Parathyroid adenoma (tissue), 2 donors: ENCODE measurements around the gene FAM20A.

ENCODE experiments used
- H2AFZ ChIP-seq: fragments of 300-600 bp; sonication (generic); one replicate; pipeline ENCODE4 v1.7.0; 2017; ENCODE audit warnings: antibody characterized with exemption, mild to moderate bottlenecking
- H3K27ac ChIP-seq: fragments of 300-600 bp; sonication (generic); one replicate; pipeline ENCODE4 v1.7.0; 2017
- H3K27me3 ChIP-seq: fragments of 300-600 bp; sonication (generic); one replicate; pipeline ENCODE4 v1.7.0; 2017; ENCODE audit warnings: low read length; ENCODE audit not compliant: control insufficient read depth, insufficient read depth
- H3K36me3 ChIP-seq: fragments of 300-600 bp; sonication (generic); one replicate; pipeline ENCODE4 v1.7.0; 2017; ENCODE audit warnings: low read length; ENCODE audit not compliant: control insufficient read depth, insufficient read depth
- H3K4me1 ChIP-seq: fragments of 300-600 bp; sonication (generic); one replicate; pipeline ENCODE4 v1.7.0; 2017; ENCODE audit warnings: control low read depth
- H3K4me2 ChIP-seq: fragments of 300-600 bp; sonication (generic); one replicate; pipeline ENCODE4 v1.7.0; 2017; ENCODE audit warnings: low read length
- H3K4me3 ChIP-seq: fragments of 300-600 bp; sonication (generic); one replicate; pipeline ENCODE4 v1.7.0; 2017; ENCODE audit warnings: low read depth, low read length
- H3K79me2 ChIP-seq: fragments of 300-600 bp; sonication (generic); one replicate; pipeline ENCODE4 v1.7.0; 2017; ENCODE audit warnings: control low read depth
- H3K9ac ChIP-seq: fragments of 300-600 bp; sonication (generic); one replicate; pipeline ENCODE4 v1.7.0; 2017; ENCODE audit warnings: mild to moderate bottlenecking
- H3K9me3 ChIP-seq: fragments of 300-600 bp; sonication (generic); one replicate; pipeline ENCODE4 v1.7.0; 2017; ENCODE audit warnings: low read length; ENCODE audit not compliant: control insufficient read depth
- TF ChIP-seq, protein P1 (sequence below): fragments of 300-600 bp; sonication (generic); IDR thresholded peaks from one replicate; pipeline ENCODE4 v1.7.0; 2017; ENCODE audit warnings: antibody characterized with exemption, mild to moderate bottlenecking
- donor health status: primary hyperparathyroidism.

Gene FAM20A

DNA sequence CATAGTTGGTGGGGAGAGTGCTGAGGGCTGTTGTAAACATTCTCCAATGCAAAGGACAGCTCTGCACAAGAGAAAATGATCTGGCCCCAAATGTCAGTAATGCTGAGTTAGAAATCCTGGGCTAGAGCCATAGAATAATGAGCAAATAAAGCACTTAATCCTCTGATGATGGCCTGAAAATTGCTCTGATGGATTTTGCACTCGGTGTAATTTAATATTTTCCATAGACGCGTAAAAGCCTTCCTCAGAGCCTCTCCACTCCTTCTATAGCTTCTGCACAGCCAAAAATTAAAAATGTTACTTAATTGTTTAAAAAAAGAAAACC, 23.7 kb downstream of the FAM20A start:
- H2AFZ ChIP-seq: no peak overlapping the region
- H3K27ac ChIP-seq: no peak overlapping the region
- H3K4me2 ChIP-seq: no peak overlapping the region
- no peak overlapping the region for H3K4me3 ChIP-seq
- TF ChIP-seq, protein P1, sequence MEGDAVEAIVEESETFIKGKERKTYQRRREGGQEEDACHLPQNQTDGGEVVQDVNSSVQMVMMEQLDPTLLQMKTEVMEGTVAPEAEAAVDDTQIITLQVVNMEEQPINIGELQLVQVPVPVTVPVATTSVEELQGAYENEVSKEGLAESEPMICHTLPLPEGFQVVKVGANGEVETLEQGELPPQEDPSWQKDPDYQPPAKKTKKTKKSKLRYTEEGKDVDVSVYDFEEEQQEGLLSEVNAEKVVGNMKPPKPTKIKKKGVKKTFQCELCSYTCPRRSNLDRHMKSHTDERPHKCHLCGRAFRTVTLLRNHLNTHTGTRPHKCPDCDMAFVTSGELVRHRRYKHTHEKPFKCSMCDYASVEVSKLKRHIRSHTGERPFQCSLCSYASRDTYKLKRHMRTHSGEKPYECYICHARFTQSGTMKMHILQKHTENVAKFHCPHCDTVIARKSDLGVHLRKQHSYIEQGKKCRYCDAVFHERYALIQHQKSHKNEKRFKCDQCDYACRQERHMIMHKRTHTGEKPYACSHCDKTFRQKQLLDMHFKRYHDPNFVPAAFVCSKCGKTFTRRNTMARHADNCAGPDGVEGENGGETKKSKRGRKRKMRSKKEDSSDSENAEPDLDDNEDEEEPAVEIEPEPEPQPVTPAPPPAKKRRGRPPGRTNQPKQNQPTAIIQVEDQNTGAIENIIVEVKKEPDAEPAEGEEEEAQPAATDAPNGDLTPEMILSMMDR: no peak
- no peak overlapping the region for H3K9ac ChIP-seq
- H3K27me3 ChIP-seq: no peaks in the 10 kb centered on the region
- H3K9me3 ChIP-seq: no peaks in the 10 kb centered on the region
- H3K36me3 ChIP-seq: no peaks in the 10 kb centered on the region
- no peaks in the 10 kb centered on the region for H3K79me2 ChIP-seq
- peaks cover 7% of the 10 kb centered on the region for H3K4me1 ChIP-seq

DNA sequence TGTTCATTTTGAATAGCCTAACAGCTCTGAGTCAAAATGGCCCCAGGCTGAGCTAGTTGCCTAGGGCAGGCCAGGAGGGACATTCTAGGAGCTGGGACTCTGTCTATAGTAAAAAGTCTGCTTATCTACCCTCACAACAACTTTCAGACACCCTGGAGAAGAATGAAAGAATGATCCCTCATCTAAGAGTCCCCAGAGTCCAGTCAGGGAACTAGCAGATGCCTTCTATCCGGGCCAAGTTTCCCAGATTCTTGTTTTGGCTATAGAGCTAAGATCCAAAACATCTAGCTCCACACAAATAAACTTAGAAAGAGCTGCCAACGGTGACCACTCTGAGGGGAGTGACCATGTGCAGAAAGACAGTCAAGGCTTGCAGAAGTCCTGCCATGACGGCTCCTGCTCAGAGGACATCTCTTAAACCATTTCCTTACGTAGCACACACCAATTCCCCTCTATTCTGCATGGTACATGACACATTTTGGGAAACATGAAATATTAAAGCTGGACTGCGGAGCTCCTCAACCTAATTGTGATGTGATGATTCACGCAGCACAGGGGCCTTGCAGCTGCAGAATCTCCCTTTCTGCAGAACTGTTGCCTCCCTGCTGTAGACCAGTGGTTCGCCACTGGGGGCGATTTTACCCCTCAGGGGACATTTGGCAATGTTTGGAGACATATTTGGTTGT, 24.2 kb downstream of the FAM20A start:
- Histone ChIP-seq H3K4me3 (no peak overlapping the region), H3K27me3 (no peaks in the 10 kb centered on the region), H3K36me3 (no peaks in the 10 kb centered on the region), H3K9me3 (no peaks in the 10 kb centered on the region), H3K4me1 (peaks cover 2% of the 10 kb centered on the region), H3K27ac (no peak overlapping the region), H3K4me2 (no peak overlapping the region), H2AFZ (no peak overlapping the region), H3K9ac (no peak overlapping the region), H3K79me2 (no peaks in the 10 kb centered on the region)
- TF ChIP-seq, protein P1: no peak

DNA sequence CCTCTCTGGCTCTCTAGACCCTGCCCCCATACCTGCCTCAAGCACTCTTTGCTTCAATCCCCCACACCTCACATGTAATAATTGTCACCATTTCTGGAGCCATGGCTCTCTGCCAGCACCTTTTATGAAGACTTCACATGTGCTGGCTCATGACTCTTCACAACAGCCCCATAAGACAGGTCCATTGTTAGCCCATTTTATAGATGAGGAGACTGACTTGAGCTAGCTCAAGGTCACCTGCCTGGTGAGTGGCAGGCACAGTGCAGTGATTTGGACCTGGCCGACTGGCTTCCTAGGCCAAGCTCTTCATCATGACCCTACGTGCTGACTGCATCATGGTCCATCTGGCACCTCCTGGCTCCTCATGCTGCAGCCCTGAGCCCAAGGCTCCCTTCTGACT, 25.0 kb downstream of the FAM20A start:
- Histone ChIP-seq H3K79me2 (no peaks in the 10 kb centered on the region), H3K9me3 (no peaks in the 10 kb centered on the region), H3K9ac (no peak overlapping the region), H3K27ac (no peak overlapping the region), H3K36me3 (no peaks in the 10 kb centered on the region), H3K4me3 (no peak overlapping the region), H3K4me2 (no peak overlapping the region), H2AFZ (no peak overlapping the region), H3K27me3 (no peaks in the 10 kb centered on the region), H3K4me1 (no peaks in the 10 kb centered on the region)
- TF ChIP-seq, protein P1: no peak

DNA sequence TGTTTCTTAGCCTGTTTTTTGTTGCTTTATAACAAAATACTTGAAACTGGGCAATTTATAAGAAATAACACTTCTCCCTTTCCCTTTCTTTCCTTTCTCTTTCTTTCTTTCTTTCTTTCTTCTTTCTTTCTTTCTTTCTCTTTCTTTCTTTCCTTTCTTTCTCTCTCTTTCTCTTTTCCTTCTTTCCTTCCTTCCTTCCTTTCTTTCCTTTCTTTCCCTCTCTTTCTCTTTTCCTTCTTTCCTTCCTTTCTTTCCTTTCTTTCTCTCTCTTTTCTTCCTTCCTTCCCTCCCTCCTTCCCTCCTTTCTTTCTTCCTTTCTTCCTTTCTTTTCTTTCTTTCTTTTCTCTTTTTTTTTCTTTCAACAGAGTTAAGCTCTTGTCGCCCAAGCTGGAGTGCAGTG, 27.8 kb downstream of the FAM20A start:
- no peak overlapping the region for H2AFZ ChIP-seq
- H3K9ac ChIP-seq: no peak overlapping the region
- H3K9me3 ChIP-seq: no peaks in the 10 kb centered on the region
- no peak overlapping the region for H3K27ac ChIP-seq
- H3K4me3 ChIP-seq: no peak overlapping the region
- no peaks in the 10 kb centered on the region for H3K4me1 ChIP-seq
- TF ChIP-seq, protein P1: no peak
- H3K36me3 ChIP-seq: no peaks in the 10 kb centered on the region
- H3K4me2 ChIP-seq: no peak overlapping the region
- H3K79me2 ChIP-seq: no peaks in the 10 kb centered on the region
- no peaks in the 10 kb centered on the region for H3K27me3 ChIP-seq

DNA sequence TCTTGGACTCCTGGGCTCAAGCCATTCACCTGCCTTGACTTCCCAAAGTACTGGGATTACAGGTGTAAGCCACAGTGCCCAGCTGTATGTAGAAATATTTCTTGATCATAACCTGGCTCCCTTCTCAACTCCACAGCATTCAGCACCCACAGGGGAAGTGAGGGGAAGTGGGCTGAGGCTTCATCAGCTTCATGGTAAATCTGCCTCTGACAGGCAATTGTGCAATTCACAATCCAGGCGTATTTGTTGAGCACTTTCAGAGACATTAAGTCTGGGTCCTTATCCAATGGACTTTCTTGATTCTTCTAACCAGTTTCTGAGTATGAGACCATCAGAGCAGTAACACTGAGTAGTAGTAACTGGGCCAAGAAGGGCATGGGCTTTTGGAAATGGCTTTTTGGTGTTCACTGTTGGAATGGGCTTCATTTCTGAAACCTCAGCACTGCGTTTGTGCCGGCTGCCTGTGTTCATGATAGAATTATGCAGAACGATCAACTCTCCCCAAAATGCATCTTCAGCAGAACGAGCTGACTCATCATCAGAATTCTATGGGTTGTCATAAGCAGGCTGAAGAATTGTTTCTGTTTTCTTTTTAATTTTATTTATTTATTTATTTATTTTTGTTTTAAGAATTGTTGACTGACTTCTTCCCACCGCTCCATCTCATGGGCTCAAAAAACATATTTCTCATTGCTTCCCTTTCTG, 28.9 kb downstream of the FAM20A start:
- Histone ChIP-seq H2AFZ (no peak overlapping the region), H3K4me3 (no peak overlapping the region), H3K36me3 (no peaks in the 10 kb centered on the region), H3K4me2 (no peak overlapping the region), H3K79me2 (no peaks in the 10 kb centered on the region), H3K9me3 (no peaks in the 10 kb centered on the region), H3K4me1 (no peaks in the 10 kb centered on the region), H3K27me3 (no peaks in the 10 kb centered on the region), H3K27ac (no peak overlapping the region), H3K9ac (no peak overlapping the region)
- TF ChIP-seq, protein P1: no peak
